Measurements from ENCODE around the gene MTA2. TPM values are rescaled to one million over a fixed set of nuclear protein-coding genes. Genes with fewer than 3 reads are reported as not detected.
"Not testable (repeated sequence)": the region's sequence is repeated elsewhere in the genome, so short reads cannot be mapped to it uniquely, and the experiment has no call there.

The MTA2 gene
- total RNA-seq, 2 experiments from 2014 or later: 270 to 299 TPM

DNA sequence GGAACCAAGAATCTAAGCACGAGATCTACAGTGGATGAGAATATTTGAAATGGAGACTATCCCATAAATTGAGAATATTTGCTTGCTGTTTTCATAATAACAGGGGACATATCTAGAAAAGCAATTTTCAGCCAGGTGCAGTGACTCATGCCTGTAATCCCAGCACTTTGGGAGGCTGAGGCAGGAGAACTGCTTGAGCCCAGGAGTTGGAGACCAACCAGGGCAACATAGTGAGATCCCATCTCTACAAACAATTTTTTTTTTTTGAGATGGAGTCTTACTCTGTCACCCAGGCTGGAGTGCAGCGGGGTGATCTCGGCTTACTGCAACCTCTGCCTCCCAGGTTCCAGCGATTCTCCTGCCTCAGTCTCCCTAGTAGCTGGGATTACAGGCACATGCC lies 19.9 kb downstream of the MTA2 start:
- peaks cover 23% of the 10 kb centered on the region for H3K36me3 Mint-ChIP-seq (ENCODE audit: low read depth)
- CTCF ChIA-PET: interaction anchor here (0.7 to 2.7 kb wide), 3 partner anchors 10 to 127 kb away, joined by 3 to 14 read pairs (median 3); partner anchors contain the start of gene TUT1
- H3K9me3 Mint-ChIP-seq: not testable (repeated sequence)

DNA sequence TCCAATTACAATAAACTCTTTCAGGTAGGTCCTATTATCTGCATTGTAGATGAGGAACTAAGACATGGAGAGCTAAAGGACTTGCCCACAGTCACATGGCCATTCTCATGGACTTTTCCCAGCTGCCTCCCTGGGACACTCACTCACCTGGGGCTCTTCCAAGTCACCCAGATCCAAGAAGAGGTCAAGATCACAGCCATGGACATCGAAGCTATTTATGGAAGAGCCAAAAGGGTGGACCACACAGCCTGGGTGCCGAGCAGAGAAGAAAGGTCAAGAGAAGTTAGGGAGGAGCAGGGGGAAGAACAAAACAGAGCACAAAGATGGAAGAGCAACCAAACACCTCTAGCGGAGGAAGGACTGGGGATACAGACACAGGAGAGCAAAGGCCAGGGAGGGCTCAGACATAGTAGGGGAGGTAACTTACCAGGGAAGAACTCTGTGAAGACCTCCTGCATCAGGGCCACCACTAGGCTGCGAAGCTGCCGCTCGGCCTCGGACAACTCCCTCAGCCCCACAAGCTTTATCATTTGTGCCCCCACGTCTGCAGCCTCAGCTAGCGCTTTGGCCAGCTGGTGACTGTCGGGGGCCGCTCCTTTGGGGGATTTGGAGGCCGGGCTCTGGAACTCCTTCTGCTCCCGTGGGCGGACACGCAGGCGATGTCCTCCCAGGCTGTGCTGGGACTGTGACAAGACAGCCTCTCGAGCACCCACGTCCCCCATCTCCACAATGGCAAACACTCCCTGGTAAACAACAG lies 20.5 kb downstream of the MTA2 start:
- CTCF ChIA-PET: interaction anchor here (2.7 kb wide), 1 partner anchor 11 kb away, joined by 14 read pairs; the partner anchor contains the start of gene TUT1

More for the DNA sequence above, 19.9 kb downstream of the MTA2 start:
- H3K27me3 Mint-ChIP-seq, H3K4me3 Mint-ChIP-seq, DNase-seq, H3K27ac Mint-ChIP-seq, H3K4me1 Mint-ChIP-seq: not testable (repeated sequence)
- POLR2A ChIA-PET: interaction anchor here (0.5 to 1.0 kb wide), 2 partner anchors 68 to 84 kb away, joined by 3 read pairs; partner anchors contain the start of genes C11orf98 and CSKMT

DNA sequence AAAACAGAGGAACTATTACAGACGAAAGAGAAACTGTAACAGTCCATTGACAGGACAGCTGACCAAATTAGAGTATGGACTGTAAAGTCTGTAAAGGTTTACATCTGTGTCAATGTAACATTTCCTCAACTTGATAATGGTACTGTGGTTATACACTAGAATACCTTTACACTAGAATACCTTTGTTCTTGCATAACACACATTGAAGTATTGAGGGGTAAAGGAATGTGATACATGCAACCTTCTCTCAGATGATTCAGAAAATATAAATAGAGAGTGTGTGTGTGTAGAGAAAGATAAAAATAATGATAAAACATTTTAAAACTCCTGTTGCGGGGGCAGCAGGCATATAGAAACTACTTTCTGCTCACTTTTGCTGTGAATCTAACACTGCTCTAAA lies 22.4 kb downstream of the MTA2 start:
- H3K27ac Mint-ChIP-seq: no peak overlapping the region
- no peak overlapping the region for H3K4me3 Mint-ChIP-seq
- H3K4me1 Mint-ChIP-seq: peaks cover 15% of the 10 kb centered on the region
- no peaks in the 10 kb centered on the region for H3K9me3 Mint-ChIP-seq
- POLR2A ChIA-PET: no interaction called here
- H3K27me3 Mint-ChIP-seq: no peaks in the 10 kb centered on the region
- peaks cover 31% of the 10 kb centered on the region for H3K36me3 Mint-ChIP-seq (ENCODE audit: low read depth)
- CTCF ChIA-PET: interaction anchor here (1.1 kb wide), 1 partner anchor 9 kb away, joined by 4 read pairs; no protein-coding TSS in a partner anchor
- no peak for DNase-seq

More for the DNA sequence above, 20.5 kb downstream of the MTA2 start:
- Mint-ChIP-seq H3K4me1 (peaks cover 4% of the 10 kb centered on the region), H3K9me3 (no peaks in the 10 kb centered on the region), H3K36me3 (ENCODE audit: low read depth) (peaks cover 28% of the 10 kb centered on the region), H3K27ac (no peak overlapping the region), H3K27me3 (no peaks in the 10 kb centered on the region), H3K4me3 (no peak overlapping the region)
- POLR2A ChIA-PET: interaction anchor here (0.5 to 1.0 kb wide), 2 partner anchors 69 to 84 kb away, joined by 3 read pairs; partner anchors contain the start of genes C11orf98 and CSKMT
- no peak for DNase-seq

DNA sequence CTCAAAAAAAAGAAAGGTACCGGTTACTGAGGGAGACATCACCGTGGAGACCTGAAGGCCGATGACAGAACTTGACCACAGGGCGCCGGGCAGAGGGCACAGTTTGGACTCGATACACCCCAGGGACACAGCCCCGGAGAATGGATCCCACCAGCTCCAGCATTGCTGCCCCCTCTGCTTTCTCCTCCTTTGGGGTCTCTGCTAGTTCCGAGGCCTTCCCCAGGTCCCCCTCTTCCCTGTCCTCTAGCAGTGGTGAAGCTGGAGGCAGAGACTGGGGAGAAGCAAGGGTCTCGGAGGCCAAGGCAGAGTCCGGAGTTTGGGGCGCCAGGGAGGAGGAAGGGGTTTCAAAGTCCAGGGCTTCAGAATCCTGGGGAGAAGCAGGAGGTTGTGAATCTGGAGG lies 23.1 kb downstream of the MTA2 start:
- Mint-ChIP-seq H3K9me3 (no peaks in the 10 kb centered on the region), H3K27me3 (no peaks in the 10 kb centered on the region), H3K4me1 (peaks cover 18% of the 10 kb centered on the region), H3K4me3 (no peak overlapping the region), H3K27ac (no peak overlapping the region), H3K36me3 (ENCODE audit: low read depth) (peaks cover 28% of the 10 kb centered on the region)
- CTCF ChIA-PET: interaction anchor here (1.1 kb wide), 1 partner anchor 8 kb away, joined by 4 read pairs; no protein-coding TSS in a partner anchor
- no peak for DNase-seq
- POLR2A ChIA-PET: interaction anchor here (0.6 kb wide), 1 partner anchor 50 kb away, joined by 5 read pairs; no protein-coding TSS in a partner anchor

DNA sequence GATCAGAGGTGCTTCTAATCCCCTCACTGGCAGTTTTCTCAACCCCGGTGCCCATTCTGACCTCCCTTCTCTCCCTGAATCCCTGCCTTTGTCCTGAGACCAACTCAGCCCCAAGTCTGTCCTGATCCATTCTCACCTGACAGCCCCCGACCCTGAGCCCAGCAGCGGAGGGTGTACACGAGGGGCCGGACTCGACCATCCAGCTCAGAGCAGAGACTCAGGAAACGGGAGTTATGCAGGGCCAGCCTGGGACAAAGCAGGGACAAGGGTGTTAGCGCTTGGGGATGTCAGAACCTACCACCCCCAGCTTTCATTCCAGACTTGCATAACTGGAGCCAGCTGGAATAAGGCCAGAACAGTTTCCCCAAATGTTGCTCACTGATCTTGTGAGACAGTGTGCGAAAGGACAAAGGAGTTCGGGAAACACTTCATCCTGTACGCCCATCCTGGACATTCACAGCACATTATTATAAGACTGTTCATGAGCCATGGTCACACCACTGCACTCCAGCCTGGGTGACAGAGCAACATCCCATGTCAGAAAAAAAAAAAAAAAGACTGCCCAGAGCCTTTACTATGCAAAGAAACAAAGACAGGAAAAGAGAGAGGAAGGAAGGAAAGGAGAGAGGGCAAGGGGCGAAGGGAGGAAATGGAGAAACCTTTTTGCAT lies 24.5 kb downstream of the MTA2 start:
- Mint-ChIP-seq H3K27me3 (no peaks in the 10 kb centered on the region), H3K9me3 (no peaks in the 10 kb centered on the region), H3K27ac (no peak overlapping the region), H3K4me3 (no peak overlapping the region), H3K36me3 (ENCODE audit: low read depth) (peaks cover 35% of the 10 kb centered on the region), H3K4me1 (peaks cover 29% of the 10 kb centered on the region)
- POLR2A ChIA-PET: no interaction called here
- no peak for DNase-seq
- CTCF ChIA-PET: interaction anchor here (0.7 to 1.6 kb wide), 4 partner anchors 22 to 152 kb away, joined by 3 to 5 read pairs (median 4); no protein-coding TSS in a partner anchor

DNA sequence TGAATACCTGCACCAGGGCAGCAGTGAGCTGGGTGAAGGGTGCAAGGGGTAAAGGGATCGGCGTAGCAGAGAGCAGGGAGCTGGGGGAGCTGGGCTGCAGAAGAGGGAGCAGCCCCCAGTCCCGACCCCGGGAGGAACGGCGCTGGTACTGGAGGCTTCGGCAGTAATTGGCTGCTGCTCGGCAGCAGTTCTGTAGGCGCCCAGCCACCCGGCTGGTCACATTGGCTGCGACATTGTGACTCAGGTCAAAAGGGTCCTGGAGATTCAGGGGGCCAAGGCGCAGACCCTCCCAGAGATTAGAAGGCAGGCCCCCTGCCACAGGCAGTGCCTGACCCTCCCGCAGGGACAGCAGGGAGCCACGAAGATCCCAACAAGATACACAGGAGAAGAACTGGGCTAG lies 25.8 kb downstream of the MTA2 start:
- peaks cover 43% of the 10 kb centered on the region for H3K36me3 Mint-ChIP-seq (ENCODE audit: low read depth)
- H3K4me1 Mint-ChIP-seq: peaks cover 42% of the 10 kb centered on the region
- DNase-seq: no peak
- H3K4me3 Mint-ChIP-seq: peak overlapping the region; percentile 96
- ChIA-PET POLR2A (no interaction called here), CTCF (interaction anchor here (1.0 to 1.8 kb wide), 3 partner anchors 12 to 151 kb away, joined by 4 to 5 read pairs (median 4); partner anchors contain the start of gene TUT1)
- H3K27me3 Mint-ChIP-seq: no peaks in the 10 kb centered on the region
- peak overlapping the region; percentile 94 for H3K27ac Mint-ChIP-seq
- H3K9me3 Mint-ChIP-seq: no peaks in the 10 kb centered on the region

DNA sequence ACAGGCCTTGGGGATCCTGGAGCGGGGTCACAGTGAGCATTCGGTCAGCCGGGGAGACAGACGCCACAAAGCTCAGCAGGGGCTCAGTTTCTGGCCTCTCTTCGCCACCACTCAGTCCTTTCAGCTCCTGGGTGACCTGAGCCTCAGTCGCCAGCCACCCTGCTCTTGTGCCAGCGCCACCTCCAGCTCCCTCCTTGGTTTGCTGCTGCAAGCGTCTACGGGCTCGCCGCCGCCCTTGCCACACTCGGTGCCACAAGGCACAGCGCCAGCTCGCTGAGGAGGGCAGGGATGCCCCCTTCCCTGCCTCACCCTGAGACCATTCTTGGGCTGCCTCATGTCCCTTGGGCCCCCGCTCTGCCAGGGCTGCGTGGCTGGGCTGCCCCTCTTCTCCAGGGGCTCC lies 26.5 kb downstream of the MTA2 start:
- CTCF ChIA-PET: interaction anchor here (1.0 to 2.0 kb wide), 8 partner anchors 9 to 187 kb away, joined by 3 to 11 read pairs (median 3); partner anchors contain the start of gene TUT1
- Mint-ChIP-seq H3K4me1 (peaks cover 48% of the 10 kb centered on the region), H3K36me3 (ENCODE audit: low read depth) (peaks cover 47% of the 10 kb centered on the region), H3K9me3 (no peaks in the 10 kb centered on the region), H3K27me3 (no peaks in the 10 kb centered on the region), H3K4me3 (peak overlapping the region; percentile 96), H3K27ac (peak overlapping the region; percentile 94)
- POLR2A ChIA-PET: interaction anchor here (0.6 to 0.7 kb wide), 2 partner anchors 13 to 16 kb away, joined by 3 to 4 read pairs; no protein-coding TSS in a partner anchor
- DNase-seq: no peak

DNA sequence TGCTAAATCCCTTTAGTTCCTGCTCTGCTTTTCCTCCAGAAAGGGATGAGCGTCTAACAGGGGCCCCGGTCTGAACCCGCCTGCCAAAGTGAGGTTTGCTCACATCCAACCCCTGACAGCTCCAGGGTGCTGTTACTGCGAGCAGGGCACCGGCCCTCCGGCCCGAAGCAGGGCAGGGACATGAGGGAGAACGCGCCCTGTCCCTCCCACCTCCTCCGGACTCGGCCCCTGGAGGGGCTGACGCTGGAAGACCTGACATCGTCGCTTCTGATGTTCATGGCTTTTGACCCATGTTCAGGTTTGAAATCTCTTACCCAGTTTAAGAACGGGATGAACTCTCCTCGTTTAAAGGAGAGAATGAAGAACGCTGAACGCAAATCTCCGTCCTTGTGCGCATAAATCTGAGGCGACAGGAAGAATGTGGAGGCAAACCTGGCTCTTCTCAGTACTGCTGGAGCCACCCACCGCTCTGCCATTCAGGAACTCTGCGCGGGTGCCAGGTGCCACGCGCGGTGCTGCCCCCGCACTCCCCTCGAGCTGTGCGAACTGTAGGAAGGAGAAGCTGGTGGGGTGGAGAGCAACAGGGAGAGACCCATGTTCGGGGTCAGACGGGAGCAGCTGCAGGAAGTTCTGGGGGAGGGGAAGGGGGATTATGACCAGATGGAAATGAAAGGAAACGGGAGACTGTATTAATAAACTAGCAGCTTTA lies 27.1 kb downstream of the MTA2 start:
- Mint-ChIP-seq H3K27ac (peak overlapping the region; percentile 94), H3K9me3 (no peaks in the 10 kb centered on the region), H3K4me1 (peaks cover 54% of the 10 kb centered on the region), H3K27me3 (no peaks in the 10 kb centered on the region), H3K36me3 (ENCODE audit: low read depth) (peaks cover 54% of the 10 kb centered on the region), H3K4me3 (peak overlapping the region; percentile 96)
- DNase-seq: no peak
- POLR2A ChIA-PET: interaction anchor here (0.6 to 1.4 kb wide), 9 partner anchors 14 to 281 kb away, joined by 3 to 14 read pairs (median 4); partner anchors contain the start of genes C11orf98, CSKMT, MTA2 and TUT1
- CTCF ChIA-PET: interaction anchor here (0.6 to 2.0 kb wide), 12 partner anchors 8 to 279 kb away, joined by 3 to 11 read pairs (median 3); partner anchors contain the start of gene TUT1

DNA sequence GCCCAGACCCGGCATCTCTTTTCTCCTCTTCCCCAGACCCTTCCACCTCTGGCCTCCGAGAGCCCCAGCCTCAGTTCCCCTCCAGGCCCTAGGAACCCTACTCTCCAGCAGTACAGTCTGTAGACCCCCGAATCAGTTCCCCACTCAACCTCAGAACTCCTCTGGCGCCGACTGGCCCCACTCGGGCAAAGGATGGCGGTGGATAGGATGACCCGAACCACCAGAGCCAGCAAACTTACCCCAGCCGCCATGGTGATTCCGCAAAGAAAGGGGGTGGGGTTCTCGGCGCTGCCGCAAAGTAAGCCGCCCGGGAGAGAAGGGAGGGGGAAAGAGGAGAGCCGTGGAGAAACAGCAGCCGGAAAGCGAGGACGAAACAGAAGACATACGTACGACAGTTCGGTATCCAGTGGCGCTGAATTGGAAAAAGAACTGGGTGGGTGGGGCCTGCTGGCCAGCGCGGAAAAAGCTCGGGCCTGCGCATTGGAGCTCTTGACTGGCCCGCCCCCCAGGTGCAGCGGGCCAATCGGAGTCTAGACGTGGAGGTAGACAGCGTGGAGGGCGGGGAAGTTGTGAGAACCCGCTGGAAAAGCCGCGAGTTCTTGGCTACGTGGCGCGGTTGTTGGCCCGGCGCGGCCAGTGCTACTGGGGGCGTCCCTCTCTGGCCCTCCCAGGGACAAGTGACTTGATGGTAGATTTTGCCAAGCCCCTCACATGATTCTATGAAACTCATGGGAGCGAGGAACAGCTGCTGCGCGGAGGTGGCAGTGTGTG lies 27.9 kb downstream of the MTA2 start, which contains the start of gene EEF1G:
Gene EEF1G (minus strand): TSS at position 300 of the 771 bp plus-strand sequence. CDS start 49 bp downstream, at position 251.
- ChIA-PET POLR2A (interaction anchor here (0.6 to 1.4 kb wide), 9 partner anchors 17 to 783 kb away, joined by 3 to 14 read pairs (median 4); partner anchors contain the start of genes C11orf98, CSKMT, MTA2 and TUT1), CTCF (interaction anchor here (0.6 to 2.0 kb wide), 10 partner anchors 8 to 280 kb away, joined by 3 to 11 read pairs (median 3); no protein-coding TSS in a partner anchor)
- Mint-ChIP-seq H3K4me3 (peak within 1 kb of the TSS; percentile 96), H3K36me3 (ENCODE audit: low read depth) (peaks cover 56% of the 10 kb centered on the region), H3K4me1 (peaks cover 56% of the 10 kb centered on the region), H3K9me3 (no peaks in the 10 kb centered on the region), H3K27ac (peak within 1 kb of the TSS; percentile 94), H3K27me3 (no peaks in the 10 kb centered on the region)
- peak; percentile 99 for DNase-seq

DNA sequence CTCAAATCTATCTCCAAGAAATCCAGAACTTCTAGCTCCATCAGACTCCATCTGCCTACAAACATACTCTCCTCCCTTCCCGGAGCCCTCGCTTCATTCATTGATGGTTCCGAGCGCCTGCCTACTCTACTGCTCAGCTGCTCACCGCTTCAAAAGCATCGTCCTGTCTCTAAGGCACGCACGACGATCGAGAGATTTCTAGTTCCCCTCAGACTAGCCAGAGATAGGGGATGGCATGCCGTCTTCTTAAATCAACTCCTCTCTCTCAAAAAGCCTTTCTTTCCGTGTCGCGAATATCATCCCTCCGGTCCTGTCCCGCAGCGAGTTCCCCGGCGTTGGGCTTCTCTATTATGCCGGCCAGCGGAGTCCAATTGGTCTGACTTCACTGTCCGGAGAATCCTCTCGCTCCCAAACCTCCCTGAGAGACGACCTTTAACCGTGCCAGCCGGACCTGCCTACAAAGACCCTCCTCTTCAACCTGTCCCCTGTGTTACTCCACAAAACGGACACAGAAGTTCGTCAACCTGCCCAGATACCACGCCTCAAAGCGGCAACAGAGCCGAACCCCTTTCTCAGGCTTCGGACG lies 28.6 kb downstream of the MTA2 start:
- POLR2A ChIA-PET: interaction anchor here (0.6 to 1.4 kb wide), 8 partner anchors 16 to 783 kb away, joined by 3 to 14 read pairs (median 4); partner anchors contain the start of genes C11orf98, CSKMT, MTA2 and TUT1
- no peaks in the 10 kb centered on the region for H3K9me3 Mint-ChIP-seq
- no peaks in the 10 kb centered on the region for H3K27me3 Mint-ChIP-seq
- H3K4me3 Mint-ChIP-seq: peak overlapping the region; percentile 96
- H3K36me3 Mint-ChIP-seq (ENCODE audit: low read depth): peaks cover 56% of the 10 kb centered on the region
- H3K27ac Mint-ChIP-seq: peak overlapping the region; percentile 94
- peak; percentile 42 for DNase-seq
- CTCF ChIA-PET: interaction anchor here (0.6 to 2.0 kb wide), 7 partner anchors 16 to 215 kb away, joined by 3 to 11 read pairs (median 4); partner anchors contain the start of gene TUT1
- H3K4me1 Mint-ChIP-seq: peaks cover 58% of the 10 kb centered on the region

DNA sequence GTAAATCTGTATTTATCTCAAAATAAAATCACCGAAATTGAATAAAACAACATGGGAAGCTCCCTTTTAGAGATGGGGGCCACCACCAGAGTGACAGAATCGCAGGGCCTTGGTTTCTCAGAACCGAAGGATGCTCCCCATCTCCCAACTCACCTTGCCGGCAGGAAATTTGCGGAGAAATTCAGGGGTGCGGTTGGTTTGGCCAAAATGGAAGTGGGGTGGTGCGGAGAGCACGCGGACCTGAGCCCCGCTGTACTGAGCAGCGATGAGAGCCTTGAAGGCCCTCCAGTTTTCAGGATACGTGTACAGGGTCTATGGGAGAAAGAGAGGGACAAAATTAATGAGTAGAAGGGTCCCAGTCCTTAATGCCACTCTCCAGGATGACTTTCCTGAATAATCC lies 29.2 kb downstream of the MTA2 start:
- H3K36me3 Mint-ChIP-seq (ENCODE audit: low read depth): peaks cover 54% of the 10 kb centered on the region
- no peaks in the 10 kb centered on the region for H3K27me3 Mint-ChIP-seq
- POLR2A ChIA-PET: no interaction called here
- peak overlapping the region; percentile 96 for H3K4me3 Mint-ChIP-seq
- H3K9me3 Mint-ChIP-seq: no peaks in the 10 kb centered on the region
- peaks cover 59% of the 10 kb centered on the region for H3K4me1 Mint-ChIP-seq
- DNase-seq: no peak
- H3K27ac Mint-ChIP-seq: peak overlapping the region; percentile 94
- CTCF ChIA-PET: interaction anchor here (0.8 to 1.5 kb wide), 2 partner anchors 19 to 148 kb away, joined by 3 to 4 read pairs; partner anchors contain the start of gene TUT1

Data from activated CD4-positive, alpha-beta T cell treated with anti-CD3 and anti-CD28 coated beads, Interleukin-2, amount 10 ng/mL, durations not matched to agents 7 days and 5 days (primary cell).